ENCODE data around the gene UCMA.

- TF ChIP-seq CTCF (IDR thresholded peaks at IDR 0.05) (no peak), POLR2A (IDR thresholded peaks at IDR 0.05) (no peak)
These were observed 13.6 kb upstream of the UCMA start for GRCh38 chr10:13247784-13248183.
